ENCODE measurements around the gene PAPPA2.
"Not testable (repeated sequence)": the region's sequence is repeated elsewhere in the genome, so short reads cannot be mapped to it uniquely, and the experiment has no call there.

PAPPA2 gene

DNA sequence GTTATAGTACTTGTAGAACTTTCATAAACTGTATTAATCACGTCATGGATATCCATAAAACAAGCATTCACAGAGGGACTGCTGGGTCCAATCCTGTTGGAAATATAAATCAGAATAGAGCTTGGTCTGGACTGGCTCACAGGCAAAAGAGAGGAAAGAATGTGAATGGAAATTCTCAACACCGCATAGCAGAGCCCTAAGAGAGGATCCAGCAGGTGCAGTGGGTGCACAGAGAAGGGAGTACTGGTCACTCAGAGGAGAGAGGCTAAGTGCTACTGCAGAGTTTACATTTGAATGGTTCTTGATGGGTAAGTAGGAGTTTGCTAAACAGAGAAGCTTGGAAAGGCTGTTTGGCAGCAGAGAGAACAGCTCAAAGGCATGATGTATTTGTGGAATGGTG, 231.7 kb downstream of the PAPPA2 start:
- no peak for DNase-seq

DNA sequence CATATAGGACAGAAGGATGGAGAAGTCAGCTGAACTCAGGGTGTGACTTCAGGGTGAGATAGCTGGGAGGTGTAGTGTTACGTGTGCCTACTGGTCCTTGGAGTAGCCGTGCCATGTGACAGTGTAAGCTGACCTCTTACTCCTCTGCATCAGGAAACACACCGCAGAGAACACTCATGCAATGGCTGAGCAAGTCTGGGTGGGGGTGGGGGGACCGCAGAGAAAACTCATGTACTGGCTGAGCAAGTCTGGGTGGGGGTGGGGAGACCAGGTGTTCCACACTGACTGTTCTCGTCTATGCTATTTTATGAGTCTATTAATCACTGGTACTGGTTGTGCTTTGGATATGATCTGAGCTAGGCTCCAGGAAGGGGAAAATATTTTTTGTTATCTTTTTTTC, 233.1 kb downstream of the PAPPA2 start:
- no peak for DNase-seq

DNA sequence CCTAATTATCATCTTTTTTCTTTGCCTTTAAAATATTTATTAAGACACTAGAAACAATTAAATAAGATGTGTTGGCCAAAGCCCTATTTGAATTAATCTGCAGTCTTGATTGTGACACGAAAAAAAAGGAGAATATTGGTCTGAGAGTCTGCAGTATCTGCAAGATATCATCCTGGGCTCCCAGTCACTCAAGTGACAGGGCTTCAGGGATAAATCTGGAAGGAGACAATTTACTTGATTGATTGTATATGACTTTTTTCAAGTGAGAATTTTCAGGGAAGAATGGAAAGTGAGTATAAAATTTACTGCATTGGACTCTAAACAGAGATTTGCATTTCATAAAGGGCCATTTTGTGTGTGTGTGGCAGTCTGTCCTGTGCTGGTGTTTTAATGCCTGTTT, 233.7 kb downstream of the PAPPA2 start:
- DNase-seq, result no peak

DNA sequence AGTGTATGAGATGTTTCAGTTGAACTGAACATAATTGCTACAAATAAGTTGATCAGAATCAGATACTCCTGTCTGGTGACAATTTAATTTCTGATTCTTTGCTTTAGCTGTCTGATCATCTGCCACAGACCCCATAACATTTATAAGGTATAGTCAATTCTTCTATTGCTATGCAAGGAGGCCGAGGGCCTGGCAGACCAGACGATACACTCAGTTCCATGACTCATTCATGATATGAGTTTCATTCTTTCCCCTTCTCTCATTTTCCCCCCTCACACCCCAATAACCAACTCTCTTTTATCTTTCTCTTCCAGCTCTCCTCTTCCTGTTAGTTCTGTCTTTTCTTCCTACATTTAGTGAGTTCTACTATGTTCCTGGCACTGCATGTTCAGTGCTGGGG, 236.8 kb downstream of the PAPPA2 start:
- DNase-seq, result no peak

DNA sequence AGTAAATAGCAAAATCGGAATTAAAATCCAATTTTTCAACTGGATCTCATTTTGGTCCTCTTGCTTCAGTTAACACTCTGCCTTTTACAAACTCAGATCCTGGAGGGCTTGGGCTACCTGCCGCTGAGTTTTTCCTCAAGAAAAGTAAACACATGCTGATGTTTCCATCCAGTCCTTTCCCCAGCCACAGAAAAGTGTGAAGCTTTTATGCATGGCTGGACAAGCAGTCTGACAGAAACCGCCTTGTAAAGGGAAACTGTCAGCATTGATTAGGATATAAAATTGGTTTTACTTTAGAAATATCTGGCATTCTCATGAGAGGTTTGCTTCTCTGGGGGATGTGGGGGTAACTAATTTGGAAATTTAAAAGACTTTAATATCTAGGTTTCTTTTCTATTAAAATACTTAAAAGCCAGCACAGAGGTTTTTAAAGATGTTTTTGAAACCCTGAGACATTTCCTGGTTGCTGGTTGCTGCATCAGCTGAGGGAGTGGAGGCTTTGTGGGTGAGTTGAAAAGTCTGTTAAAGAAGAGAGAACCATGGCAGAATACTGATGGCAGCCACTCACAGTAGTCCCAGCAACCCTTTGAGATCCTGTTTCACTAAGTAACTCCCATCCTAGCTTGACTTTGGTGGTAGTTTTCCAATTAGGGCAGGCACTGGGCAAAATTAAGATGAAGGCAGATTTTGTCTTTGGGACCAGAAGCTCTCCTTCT, 238.3 kb downstream of the PAPPA2 start:
- no peak for DNase-seq

DNA sequence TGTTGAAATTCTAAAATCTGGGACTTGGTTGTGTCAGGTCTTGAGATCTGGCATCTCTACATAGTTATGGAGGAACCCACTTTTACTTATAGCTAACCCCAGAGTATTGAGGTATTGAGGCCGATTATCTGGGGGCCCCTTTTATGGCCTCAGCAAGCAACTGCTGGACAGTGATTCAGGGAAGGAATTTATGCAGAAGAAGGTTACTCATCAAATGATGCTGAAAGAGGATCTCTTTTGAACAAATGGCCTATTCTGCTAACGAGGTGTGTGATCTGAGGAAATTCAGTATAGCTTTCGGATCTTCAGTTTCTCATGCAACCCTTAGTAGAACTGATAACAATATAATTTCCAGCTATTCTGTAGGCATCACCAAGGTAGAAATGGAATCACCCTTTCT, 239.9 kb downstream of the PAPPA2 start:
- DNase-seq, result no peak

DNA sequence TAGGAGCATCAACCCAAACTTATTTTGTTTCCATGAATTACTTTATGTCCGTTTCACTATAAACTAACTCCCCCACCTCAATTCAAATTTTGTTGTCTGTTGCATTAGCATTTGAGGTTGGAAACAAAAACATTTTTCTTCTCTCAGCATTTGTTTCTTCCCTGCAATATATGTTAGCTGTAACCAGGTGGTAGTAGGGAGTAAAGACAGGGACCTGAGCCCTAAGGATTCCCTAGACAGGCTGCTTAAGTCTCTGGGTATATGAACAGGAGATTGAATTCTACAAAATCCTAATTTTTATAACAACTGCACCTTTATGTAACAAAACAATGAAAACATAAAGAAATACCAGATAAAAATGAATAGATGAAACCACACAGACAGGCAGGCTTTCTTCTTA, 242.6 kb downstream of the PAPPA2 start:
- DNase-seq, result no peak

DNA sequence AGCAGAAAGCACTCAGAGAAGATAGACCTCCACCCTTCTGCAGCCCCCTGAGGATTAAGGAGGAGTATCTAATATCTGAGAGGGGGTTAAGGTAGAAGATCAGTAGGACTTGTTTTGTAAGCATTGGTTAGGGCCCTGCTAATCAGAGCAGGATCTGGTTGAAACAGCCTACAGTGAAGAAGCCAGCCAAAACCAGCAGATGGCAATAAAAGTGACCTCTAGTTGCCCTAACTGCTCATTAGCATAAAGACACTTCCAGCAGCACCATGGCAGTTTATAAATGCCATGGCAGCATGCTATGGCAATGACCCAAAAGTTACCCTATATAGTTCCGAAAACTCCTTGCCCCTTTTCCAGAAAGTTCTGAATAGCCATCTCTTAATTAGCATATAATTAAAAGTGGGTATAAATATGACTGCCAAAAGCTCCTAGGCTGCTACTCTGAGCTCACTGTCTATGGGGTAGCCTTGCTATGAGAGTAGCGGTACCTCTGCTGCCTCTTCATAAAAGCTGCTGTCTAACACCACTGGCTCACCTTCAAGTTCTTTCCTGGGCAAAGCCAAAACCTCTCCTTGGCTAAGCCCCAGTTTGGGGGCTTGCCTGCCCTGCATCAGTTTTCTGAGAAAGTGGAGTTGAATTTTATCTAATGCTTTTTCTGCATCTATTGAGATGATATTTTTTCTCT, 254.2 kb downstream of the PAPPA2 start:
- no peak for DNase-seq

DNA sequence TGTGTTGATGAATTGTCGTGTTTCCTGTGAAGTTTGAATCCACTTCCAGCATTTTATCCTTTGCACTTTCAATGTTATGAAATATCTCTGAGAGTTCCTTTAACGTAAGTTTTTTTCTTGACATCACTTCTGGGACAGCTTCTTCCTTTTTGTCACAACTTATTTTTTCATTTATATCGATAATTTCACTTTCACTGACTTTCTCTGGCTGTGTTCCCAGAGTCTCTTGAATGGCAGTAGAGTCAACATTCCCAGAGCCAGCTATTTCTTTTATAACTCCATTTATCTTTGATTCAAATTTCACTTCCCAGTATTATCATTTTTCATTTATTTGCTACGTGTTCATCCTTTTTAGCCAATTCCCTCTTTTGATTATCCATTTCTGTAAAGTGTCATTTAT, 256.5 kb downstream of the PAPPA2 start:
- no peak for DNase-seq

DNA sequence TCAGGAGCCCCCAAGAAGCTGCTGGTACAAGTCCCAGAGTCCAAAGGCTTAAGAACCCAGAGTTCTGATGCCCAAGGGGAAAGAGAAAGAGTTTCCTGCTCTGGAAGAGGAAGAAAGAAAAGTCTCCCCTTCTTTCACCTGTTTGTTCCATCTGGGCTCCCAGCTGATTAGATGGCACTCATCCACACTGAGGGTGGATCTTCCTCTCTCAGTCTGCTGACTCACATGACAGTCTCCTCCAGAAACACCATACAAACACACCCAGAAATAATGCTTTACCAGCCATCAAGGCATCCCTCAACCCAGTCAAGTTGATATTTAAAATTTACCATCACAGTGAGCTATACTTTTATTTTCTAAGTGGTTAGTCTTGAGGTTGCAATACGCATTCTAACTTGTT, 257.9 kb downstream of the PAPPA2 start:
- DNase-seq, result no peak

DNA sequence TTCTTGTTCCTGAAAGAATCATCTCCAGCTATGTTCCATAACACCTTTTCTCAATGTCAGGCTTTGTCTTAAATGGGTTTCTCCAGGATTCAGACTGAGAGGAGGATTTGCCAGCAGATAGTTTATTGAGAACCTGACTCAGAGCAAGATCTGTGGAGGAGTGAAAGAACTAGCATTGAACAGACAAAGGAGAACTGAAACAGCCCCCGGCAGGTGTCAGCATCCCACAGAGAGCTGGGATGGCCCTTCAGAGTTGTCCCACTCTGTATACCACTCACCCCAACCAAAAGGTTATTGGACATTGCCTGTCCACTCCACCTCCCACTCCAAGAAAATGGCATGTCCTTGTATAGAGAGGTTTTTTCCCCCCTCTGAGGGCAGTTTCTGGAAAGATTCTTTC, 270.7 kb downstream of the PAPPA2 start:
- DNase-seq, result no peak

DNA sequence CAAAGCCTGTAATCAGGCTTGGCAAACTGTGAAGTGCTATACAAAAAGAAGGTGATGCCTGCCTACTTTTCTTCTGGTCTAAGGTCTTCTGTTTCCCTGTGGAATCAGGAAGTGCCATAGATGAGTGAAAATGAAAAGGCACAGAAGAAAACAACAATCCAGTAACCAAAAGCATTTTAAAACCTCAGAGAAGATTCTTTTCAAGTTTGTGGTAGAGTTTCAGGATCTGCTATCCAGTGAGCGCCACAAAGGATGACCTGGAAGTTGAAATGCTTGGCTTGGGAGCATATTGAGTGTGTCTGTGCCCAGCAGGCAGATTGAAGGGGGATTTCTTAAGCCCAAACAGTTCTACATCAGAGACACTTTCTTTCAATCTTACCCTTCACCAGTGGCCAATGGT, 272.2 kb downstream of the PAPPA2 start:
- no peak for DNase-seq

DNA sequence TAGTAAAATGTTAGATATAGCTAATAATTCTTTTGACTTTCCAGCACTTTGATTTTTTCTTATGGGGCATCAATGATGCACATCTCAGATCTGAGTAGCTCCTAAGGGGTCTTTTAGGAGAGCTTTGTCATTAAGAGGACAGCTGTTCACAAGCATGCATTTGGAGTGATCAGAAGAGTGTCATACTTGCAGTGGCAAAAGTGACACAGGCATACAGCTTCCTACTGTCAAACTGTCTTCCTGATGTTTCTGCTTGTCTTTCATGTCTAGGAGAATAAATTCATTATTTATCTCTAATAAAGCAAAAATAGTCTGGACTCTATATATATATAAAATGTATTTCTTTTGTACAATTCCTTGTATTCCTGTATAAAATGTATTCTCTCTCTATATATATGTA, 273.0 kb downstream of the PAPPA2 start:
- DNase-seq, result no peak

DNA sequence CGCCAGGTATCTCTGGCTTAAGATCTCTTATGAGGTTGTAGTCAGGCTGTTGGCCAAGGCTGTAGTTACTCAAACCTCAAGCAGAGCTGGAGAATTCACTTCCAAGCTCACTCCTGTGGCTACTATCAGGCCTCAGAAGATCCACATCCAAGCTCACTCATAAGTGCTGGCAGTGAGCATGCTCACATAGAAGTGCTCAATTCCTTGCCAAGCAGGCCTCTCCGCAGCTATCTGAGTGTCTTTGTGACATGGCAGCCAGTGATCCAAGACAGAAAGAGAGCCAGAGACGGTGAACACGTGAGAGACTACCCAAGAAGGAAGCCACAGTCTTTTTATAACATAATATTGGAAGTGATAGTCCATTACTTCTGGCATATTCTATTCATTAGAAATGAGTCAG, 278.2 kb downstream of the PAPPA2 start:
- DNase-seq, result no peak

DNA sequence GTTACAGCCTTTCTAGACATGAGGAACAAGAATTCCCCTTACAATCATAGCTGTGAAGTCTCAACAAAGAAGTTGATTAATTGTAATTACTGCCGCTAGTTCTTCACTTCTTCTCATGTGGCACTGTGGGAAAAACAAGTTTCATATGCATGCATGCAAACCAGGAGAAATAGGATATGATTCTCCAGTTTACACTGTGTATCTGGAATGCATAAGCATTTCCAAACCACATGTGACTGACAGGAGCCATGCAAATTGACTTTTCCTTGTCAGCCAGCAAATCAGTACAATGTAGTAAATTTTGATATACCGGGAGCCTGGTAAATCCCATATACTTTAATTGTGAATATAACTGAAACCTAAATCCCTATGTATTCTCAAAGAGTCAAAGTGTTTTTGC, 279.3 kb downstream of the PAPPA2 start:
- no peak for DNase-seq

DNA sequence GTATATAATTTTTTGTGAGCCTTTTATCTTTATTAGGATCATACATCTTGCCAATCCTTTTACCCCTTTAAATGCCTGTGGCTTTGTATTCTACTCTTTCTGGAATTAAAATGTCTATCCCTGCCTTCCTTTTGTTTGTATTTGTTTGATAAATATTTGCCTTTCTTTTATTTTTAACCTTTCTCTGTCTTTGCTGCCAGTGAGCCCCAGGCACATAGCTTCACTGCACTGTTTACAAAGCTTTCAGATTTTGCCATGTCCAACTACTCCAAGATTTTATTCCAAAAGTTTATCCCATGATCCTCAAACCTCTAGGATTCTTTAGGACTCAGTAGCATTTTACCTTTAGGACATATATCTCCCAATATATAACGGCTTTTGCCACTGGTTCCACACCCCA, 281.2 kb downstream of the PAPPA2 start:
- DNase-seq, result no peak

DNA sequence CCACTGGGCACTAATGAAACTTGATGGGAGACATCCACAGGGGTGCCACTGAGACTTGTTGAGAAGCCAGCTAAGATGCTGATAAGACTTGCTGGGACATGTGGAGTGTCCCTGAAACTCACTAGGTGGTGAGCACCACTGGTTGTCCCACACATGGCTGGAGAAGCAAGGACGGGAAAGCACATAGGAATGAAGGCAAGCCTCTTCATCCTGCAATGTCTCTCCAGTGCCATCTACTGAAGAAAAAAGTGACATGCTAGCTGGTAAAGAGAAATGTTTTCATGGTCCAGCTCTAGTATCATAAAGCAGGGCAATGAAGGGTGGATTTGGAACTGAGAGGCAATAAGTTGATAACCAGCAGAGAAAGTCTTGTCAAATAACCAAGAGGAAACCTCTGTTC, 283.0 kb downstream of the PAPPA2 start:
- no peak for DNase-seq

DNA sequence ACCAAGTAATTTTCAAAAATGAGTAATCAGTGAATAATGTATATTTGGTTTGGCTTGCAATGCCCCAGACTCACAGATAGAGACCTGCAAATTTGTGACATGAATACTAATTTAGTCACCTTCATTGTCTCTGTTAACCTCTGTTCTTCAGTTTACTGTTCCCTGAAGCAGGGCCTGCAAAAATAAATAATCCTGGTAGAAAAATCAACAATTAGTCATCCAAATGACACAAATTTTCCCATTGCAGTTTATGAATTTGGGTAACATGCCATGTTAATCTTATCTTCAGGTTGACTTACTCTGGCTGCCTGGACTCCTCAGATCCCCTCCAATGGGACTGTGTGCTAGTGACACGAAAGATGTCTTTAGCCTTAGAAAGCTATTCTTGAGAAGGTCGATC, 289.5 kb downstream of the PAPPA2 start:
- DNase-seq, result no peak

DNA sequence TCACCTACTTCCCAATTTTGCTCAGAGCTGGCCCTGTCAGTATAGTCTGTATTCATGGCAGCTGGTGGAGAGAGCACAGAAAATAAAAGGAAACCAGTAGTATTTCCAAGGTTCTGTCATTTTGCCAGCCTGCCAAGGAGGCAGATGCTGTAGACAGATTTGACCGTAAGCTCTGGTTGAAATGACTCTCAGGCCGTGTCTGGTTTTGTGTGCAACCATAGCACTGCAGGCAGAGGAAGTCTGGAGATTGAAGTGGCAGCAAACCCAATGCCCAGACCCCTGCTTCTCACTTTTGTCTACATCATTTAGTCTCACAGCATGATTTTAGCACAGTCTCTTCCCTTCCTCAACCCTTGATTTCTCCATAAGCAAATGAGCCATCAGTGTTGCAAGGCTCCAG, 291.7 kb downstream of the PAPPA2 start:
- no peak for DNase-seq

DNA sequence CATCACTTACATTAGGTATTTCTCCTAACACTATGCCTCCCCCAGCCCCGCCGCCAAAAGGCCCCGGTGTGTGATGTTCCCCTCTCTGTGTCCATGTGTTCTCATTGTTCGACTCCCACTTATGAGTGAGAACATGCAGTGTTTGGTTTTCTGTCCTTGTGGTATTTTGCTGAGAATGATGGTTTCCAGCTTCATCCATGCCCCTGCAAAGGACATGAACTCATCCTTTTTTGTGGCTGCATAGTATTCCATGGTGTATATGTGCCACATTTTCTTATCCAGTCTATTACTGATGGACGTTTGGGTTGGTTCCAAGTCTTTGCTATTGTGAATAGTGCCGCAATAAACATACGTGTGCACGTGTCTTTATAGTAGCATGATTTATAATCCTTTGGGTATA, 293.8 kb downstream of the PAPPA2 start:
- DNase-seq, result not testable (repeated sequence)

DNA sequence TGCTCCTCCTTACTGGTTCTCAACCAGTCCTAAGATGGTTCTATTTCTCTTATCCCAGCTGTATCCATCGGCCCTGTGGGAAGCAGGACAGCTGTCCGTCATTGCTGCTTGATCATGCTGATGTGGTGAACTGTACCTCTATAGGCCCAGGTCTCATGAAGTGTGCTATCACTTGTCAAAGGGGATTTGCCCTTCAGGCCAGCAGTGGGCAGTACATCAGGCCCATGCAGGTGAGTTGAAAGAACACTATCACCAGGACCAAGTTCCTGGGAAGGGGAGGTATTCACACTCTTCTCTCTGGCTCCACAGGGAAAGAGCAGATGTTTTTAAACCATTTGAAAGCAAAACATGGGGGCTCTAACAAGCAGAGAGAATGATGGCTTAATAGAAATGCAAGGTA, 302.6 kb downstream of the PAPPA2 start:
- DNase-seq, result no peak

DNA sequence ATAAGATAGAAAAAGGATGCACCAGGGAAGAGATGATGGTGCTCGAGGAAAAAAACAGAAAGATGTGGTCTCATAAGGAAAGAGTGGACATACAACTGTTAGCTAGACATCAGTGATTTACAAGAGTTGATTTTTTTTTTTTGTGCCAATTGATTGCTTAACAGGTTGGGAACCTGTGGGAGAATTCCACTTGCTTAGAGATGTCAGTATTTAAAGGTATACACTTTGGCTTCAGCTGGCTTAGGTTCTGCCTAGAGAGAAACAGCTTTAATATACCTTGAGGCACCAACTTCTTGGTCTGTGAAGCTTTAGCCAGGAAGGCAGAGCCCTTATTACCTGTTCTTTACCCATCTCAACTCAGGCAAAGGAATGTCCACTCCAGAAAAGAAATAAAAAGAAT, 303.8 kb downstream of the PAPPA2 start:
- no peak for DNase-seq

DNA sequence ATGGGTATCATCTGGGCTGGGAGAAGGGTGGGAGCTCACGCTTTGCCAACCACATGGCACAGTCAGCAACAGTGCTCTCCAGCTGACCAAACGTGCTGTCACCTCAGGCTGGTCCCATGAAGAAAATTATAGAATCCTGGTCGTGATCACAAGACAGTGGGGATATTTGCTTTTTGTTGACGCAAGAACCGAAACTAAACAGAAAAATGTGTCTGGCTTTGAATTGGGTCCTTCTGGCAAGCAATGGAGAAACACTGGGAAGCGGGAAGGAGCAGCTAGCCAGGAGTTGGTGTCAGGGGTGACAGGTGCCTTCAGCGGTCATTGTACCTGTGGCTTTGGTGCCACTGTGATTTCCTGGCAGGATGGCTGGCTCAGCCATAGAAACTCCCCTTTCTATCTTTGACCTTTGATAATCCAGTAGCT, 304.8 kb downstream of the PAPPA2 start:
- no peak for DNase-seq

DNA sequence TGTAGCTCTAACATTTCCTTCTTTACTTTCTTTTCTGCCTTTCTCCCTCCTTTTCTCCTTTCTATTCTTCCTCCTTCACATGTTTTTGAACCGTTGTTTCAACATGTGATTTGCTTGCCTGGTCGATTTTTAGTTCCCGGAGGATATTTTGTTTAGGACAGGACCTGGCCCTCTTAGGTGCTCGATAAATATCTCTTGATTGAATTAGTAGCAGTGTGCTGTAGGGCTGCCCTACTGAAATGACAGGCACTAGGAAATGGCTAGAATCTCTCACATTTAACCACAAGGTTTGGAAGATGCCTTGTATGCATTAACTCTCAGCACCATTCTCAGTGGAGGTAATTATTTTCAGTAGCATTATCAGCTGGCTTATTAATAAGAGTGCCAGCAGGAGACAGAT, 305.6 kb downstream of the PAPPA2 start:
- no peak for DNase-seq

DNA sequence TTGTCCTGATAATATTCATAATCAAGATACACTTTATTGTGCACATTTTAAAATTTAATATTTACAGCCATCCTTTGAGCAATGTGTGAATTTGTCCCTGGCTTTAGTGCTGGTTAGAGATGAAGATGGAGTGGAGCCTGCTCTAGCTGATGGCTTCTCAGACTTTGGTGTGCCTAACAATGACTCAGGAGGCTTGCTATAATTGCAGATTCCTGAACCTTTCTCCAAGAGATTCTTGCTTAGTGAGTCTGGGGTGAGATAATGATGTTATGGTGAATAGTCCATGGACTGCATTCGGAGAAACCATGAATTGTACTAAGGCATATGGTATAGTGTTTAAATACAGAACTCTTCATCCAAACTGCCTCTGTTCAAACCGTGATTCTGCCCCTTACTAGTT, 307.1 kb downstream of the PAPPA2 start:
- DNase-seq, result no peak

All from activated T-cell treated with anti-CD3 and anti-CD28 coated beads, Interleukin-2, amount 50 U/mL, for 48 hours (primary cell).